Thoracic aorta (tissue), 2 donors: ENCODE measurements around the gene CUX1. TPM values are rescaled to one million over a fixed set of nuclear protein-coding genes. Genes with fewer than 3 reads are reported as not detected.

Experiments used
- ATAC-seq: fragments of 150-250 bp; one replicate; pipeline ENCODE4 v1.8.0; 2017; ENCODE audit warnings: low read depth; ENCODE audit not compliant: insufficient number of reproducible peaks, low FRiP score
- DNase-seq: peaks from one replicate; pipeline ENCODE4 v3.0.0-alpha.2; 2020; ENCODE audit warnings: low spot score
- H3K27ac ChIP-seq, 2 donors: fragments of 200-600 bp; sonication (generic); 1 replicate in 1 of 2; 2 replicates in 1 of 2; pipeline ENCODE4 v1.5.1; 2016; ENCODE audit warnings: mild to moderate bottlenecking in 2 of 2, moderate library complexity in 2 of 2
- H3K27me3 ChIP-seq: fragments of 200-600 bp; sonication (generic); replicated peaks from 2 replicates; pipeline ENCODE4 v1.6.0; 2016; ENCODE audit warnings: mild to moderate bottlenecking; ENCODE audit not compliant: insufficient read depth
- H3K36me3 ChIP-seq: fragments of 200-600 bp; sonication (generic); one replicate; pipeline ENCODE4 v1.5.1; 2016
- H3K4me1 ChIP-seq, 2 donors: fragments of 200-600 bp; sonication (generic); 1 replicate in 1 of 2; 2 replicates in 1 of 2; pipeline versions ENCODE4 v1.5.1 to v1.6.0; 2016; ENCODE audit warnings: low read depth in 2 of 2, mild to moderate bottlenecking in 1 of 2; ENCODE audit not compliant: control insufficient read depth in 1 of 2
- H3K4me3 ChIP-seq: fragments of 200-600 bp; sonication (generic); 2 replicates; pipeline ENCODE4 v1.5.1; 2016; ENCODE audit warnings: mild to moderate bottlenecking
- H3K9me3 ChIP-seq: fragments of 200-600 bp; sonication (generic); 2 replicates; pipeline ENCODE4 v1.5.1; 2016
- total RNA-seq, 2 donors: library from RNA; depleted of rRNA; stranded (reverse); fragments of >200 nt; gene quantifications; one replicate each; pipeline versions ENCODE4 v1.1.0 to v1.2.3, GENCODE V29; 2016
- TF ChIP-seq, protein P1 (sequence below): fragments of 200-600 bp; sonication (generic); IDR thresholded peaks from one replicate; pipeline ENCODE4 v1.5.1; 2019; ENCODE audit warnings: antibody characterized with exemption

The CUX1 gene
- total RNA-seq, 2 donors from 2014 or later: 85.0 to 179 TPM

DNA sequence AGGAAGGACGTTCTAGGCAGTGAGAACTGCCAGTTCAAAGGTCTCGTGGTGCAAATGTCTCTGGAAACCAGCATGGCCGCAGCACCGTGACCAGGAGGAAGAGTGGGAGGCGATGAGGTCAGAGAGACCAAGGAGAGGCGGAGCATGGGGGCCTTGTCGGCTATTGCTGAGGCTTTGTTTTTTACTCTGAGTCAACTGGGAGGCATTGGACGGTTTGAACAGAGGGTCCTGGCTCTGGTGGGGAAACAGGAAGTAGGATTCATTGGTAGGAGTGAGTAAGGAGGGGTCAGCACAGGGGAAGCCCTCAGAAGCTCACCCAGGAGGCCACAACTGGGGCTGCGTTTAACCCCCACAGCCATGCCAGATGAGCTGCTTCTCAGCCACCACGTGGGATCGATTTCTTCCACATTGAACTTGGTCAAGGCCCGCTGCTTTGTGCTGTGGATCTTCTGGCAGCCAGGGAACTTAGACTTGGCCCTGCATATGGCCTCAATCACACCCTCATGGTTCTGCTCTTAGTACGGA, 447.0 kb downstream of the CUX1 start:
- no peaks in the 10 kb centered on the region for H3K4me1 ChIP-seq
- H3K9me3 ChIP-seq: no peaks in the 10 kb centered on the region
- DNase-seq: no peak
- ATAC-seq: no peak
- TF ChIP-seq, protein P1, sequence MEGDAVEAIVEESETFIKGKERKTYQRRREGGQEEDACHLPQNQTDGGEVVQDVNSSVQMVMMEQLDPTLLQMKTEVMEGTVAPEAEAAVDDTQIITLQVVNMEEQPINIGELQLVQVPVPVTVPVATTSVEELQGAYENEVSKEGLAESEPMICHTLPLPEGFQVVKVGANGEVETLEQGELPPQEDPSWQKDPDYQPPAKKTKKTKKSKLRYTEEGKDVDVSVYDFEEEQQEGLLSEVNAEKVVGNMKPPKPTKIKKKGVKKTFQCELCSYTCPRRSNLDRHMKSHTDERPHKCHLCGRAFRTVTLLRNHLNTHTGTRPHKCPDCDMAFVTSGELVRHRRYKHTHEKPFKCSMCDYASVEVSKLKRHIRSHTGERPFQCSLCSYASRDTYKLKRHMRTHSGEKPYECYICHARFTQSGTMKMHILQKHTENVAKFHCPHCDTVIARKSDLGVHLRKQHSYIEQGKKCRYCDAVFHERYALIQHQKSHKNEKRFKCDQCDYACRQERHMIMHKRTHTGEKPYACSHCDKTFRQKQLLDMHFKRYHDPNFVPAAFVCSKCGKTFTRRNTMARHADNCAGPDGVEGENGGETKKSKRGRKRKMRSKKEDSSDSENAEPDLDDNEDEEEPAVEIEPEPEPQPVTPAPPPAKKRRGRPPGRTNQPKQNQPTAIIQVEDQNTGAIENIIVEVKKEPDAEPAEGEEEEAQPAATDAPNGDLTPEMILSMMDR: no peak
- H3K36me3 ChIP-seq: no peaks in the 10 kb centered on the region
- H3K4me3 ChIP-seq: no peak overlapping the region
- H3K27ac ChIP-seq: no peak overlapping the region
- no peaks in the 10 kb centered on the region for H3K27me3 ChIP-seq

DNA sequence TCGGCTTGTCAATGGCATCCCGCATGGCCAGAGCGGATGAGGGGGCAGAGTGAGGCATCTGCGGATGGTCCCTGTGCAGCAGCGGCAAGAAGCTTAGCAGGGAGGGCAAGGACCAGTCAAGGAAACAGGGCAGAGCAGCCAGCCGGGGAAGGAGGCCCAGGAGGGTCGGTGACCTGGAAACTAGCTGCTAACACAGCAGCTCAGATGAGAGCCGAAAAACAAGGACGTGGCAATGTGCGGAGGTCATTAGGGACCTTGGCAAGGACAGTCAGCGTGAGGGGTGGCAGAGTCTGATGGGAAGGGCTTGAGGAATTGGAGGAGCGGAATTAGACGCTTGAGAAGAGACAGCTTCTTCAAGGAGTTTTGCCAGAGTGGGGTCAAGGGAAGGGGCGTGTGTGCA, 449.1 kb downstream of the CUX1 start:
- H3K9me3 ChIP-seq: no peaks in the 10 kb centered on the region
- H3K36me3 ChIP-seq: no peaks in the 10 kb centered on the region
- no peaks in the 10 kb centered on the region for H3K4me1 ChIP-seq
- DNase-seq (no peak), ATAC-seq (no peak)
- no peak overlapping the region for H3K4me3 ChIP-seq
- no peaks in the 10 kb centered on the region for H3K27me3 ChIP-seq
- H3K27ac ChIP-seq: no peak overlapping the region
- TF ChIP-seq, protein P1: no peak

DNA sequence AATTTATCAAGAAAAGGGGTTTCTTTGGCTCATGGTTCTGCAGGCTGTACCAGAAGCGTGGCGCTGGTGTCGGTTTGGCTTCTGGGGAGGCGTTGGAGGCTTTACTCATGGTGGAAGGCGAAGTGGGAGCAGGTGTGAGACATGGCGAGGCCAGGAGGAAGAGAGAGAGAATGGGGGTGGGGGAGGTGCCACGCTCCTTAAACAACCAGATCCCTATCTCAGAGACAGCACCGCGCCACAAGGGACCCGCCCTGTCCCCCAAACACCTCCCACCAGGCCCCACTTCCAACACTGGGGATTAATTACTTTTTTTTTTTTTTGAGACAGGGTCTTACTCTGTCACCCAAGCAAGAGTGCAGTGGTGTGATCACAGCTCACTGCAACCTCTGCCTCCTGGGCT, 451.2 kb downstream of the CUX1 start:
- H3K36me3 ChIP-seq: no peaks in the 10 kb centered on the region
- no peaks in the 10 kb centered on the region for H3K9me3 ChIP-seq
- TF ChIP-seq, protein P1: no peak
- no peak overlapping the region for H3K4me3 ChIP-seq
- H3K4me1 ChIP-seq: no peaks in the 10 kb centered on the region
- ATAC-seq: no peak
- H3K27ac ChIP-seq: no peak overlapping the region
- H3K27me3 ChIP-seq: no peaks in the 10 kb centered on the region
- no peak for DNase-seq

DNA sequence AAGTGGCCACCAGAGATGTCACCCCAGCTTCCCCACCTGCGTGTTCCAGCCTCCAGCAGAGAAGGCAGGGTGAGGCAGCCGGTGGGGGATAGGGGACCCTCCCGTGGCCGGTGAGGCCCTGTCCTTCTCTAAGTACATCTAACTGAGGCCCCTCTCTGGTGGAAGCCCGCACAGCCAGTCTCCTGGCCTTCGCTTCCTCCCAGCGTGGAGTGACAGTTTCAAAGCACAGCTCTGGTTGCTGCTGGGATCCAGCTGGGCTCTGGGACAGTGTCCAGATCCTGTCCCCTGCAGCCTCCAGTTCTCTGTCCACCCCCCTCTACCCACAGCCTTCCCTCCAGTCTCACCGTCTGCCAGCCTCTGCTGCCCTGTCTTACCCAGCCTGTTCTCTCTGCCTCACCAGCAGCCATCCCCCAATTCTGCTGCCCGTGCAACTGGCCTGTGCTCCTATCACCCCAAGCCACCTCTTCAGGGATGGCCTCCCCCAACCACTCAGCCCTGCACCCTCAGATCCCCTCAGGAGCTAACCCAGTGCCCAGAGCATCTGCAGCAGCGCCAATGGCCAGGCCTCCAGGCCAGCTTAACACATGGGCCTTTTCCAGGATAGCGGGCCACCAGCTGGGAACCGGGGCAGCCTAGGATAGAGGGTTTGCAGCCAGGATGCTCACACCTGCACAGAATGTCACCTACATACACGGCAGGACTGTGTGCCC, 452.9 kb downstream of the CUX1 start:
- Histone ChIP-seq H3K36me3 (no peaks in the 10 kb centered on the region), H3K27me3 (no peaks in the 10 kb centered on the region), H3K9me3 (no peaks in the 10 kb centered on the region), H3K4me3 (no peak overlapping the region), H3K27ac (no peak overlapping the region), H3K4me1 (no peaks in the 10 kb centered on the region)
- DNase-seq: no peak
- ATAC-seq: no peak
- TF ChIP-seq, protein P1: no peak

DNA sequence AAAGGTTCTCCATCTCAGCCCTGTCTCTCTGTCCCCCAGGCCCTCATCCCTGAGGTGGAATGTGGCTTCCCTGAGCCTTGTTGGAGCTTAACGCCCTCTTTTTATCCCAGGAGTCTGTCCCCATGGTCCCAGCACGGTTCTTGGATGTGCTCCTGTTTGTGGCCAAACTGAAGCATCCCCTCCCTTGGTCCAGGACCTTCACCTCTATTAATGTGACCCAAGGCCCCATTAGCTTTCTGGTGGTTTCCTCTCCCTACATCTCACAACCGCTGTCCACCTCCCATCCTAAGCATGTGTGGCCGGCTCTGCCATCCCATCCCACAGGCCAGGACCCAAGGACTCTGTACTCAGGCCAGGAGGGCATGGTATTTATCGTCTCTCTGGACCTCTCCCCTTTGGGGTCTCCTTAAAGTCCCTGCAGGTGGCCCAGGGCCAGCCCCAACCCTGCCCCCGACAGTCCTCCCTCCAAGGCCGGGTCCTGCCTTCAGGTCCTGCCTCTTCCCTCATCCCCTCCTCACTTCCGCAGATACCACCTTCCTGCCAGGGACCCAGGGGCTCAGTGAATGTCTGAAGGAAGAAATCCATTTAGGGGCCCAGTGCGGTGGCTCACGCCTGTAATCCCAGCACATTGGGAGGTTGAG, 453.9 kb downstream of the CUX1 start:
- no peak overlapping the region for H3K4me3 ChIP-seq
- H3K9me3 ChIP-seq: no peaks in the 10 kb centered on the region
- DNase-seq: no peak
- no peaks in the 10 kb centered on the region for H3K36me3 ChIP-seq
- ATAC-seq: no peak
- H3K27ac ChIP-seq: no peak overlapping the region
- no peaks in the 10 kb centered on the region for H3K27me3 ChIP-seq
- no peaks in the 10 kb centered on the region for H3K4me1 ChIP-seq
- TF ChIP-seq, protein P1: no peak
